ENCODE measurements around the gene APH1A.
"Not testable (repeated sequence)": the region's sequence is repeated elsewhere in the genome, so short reads cannot be mapped to it uniquely, and the experiment has no call there.

Gene APH1A

GRCh38 chr1:150233359-150234308, 35.2 kb downstream of the APH1A start:
- no peak for DNase-seq

- DNase-seq: not testable (repeated sequence)
Observed at GRCh38 chr1:150232921-150233320, 35.9 kb downstream of the APH1A start.

- not testable (repeated sequence) for DNase-seq
Observed at GRCh38 chr1:150228246-150228645, 40.6 kb downstream of the APH1A start.

- no peak for DNase-seq
Observed at GRCh38 chr1:150227228-150227627, 41.6 kb downstream of the APH1A start.

- DNase-seq: no peak
Observed at GRCh38 chr1:150226486-150226885, 42.3 kb downstream of the APH1A start.

GRCh38 chr1:150225546-150225945, 43.3 kb downstream of the APH1A start:
- no peak for DNase-seq

GRCh38 chr1:150224983-150225382, 43.8 kb downstream of the APH1A start:
- no peak for DNase-seq

GRCh38 chr1:150221552-150221951, 47.3 kb downstream of the APH1A start:
- DNase-seq: no peak

GRCh38 chr1:150215855-150216254, 53.0 kb downstream of the APH1A start:
- DNase-seq: not testable (repeated sequence)
